HT-29 (cell line): ENCODE measurements around the gene WDFY4. TPM values are rescaled to one million over a fixed set of nuclear protein-coding genes. Genes with fewer than 3 reads are reported as not detected.

Source experiments
- DNase-seq: peaks from one replicate; pipeline ENCODE4 v3.0.0-alpha.2; 2015; ENCODE audit warnings: low spot score
- total RNA-seq: library from RNA; depleted of rRNA; stranded (reverse); fragments of >200 nt; shearing (Covaris generic); gene quantifications from 2 replicates; pipeline ENCODE4 v1.2.3, GENCODE V29; 2014

Gene WDFY4
- total RNA-seq, 1 experiment from 2014 or later = 0.10 TPM

- no peak for DNase-seq
Observed at GRCh38 chr10:48745662-48746245, 61.1 kb downstream of the WDFY4 start.

GRCh38 chr10:48748573-48748972 is 63.9 kb downstream of the WDFY4 start:
- no peak for DNase-seq

GRCh38 chr10:48749254-48749787 is 64.6 kb downstream of the WDFY4 start:
- no peak for DNase-seq

GRCh38 chr10:48750019-48750418 is 65.3 kb downstream of the WDFY4 start:
- no peak for DNase-seq

- no peak for DNase-seq
Observed at GRCh38 chr10:48750991-48751390, 66.3 kb downstream of the WDFY4 start.

GRCh38 chr10:48751730-48752129 is 67.1 kb downstream of the WDFY4 start:
- DNase-seq = no peak

- DNase-seq = no peak
Observed at GRCh38 chr10:48758411-48758810, 73.7 kb downstream of the WDFY4 start.

GRCh38 chr10:48759113-48759901 is 74.6 kb downstream of the WDFY4 start:
- no peak for DNase-seq

GRCh38 chr10:48760983-48761382 is 76.3 kb downstream of the WDFY4 start:
- no peak for DNase-seq

GRCh38 chr10:48762064-48763042 is 77.7 kb downstream of the WDFY4 start:
- DNase-seq = no peak

GRCh38 chr10:48763403-48763965 is 78.8 kb downstream of the WDFY4 start:
- DNase-seq = no peak

GRCh38 chr10:48764486-48764885 is 79.8 kb downstream of the WDFY4 start:
- DNase-seq = no peak

GRCh38 chr10:48765039-48765438 is 80.4 kb downstream of the WDFY4 start:
- no peak for DNase-seq

GRCh38 chr10:48765527-48765926 is 80.9 kb downstream of the WDFY4 start:
- no peak for DNase-seq

GRCh38 chr10:48767373-48768143 is 82.9 kb downstream of the WDFY4 start:
- DNase-seq = no peak

GRCh38 chr10:48768144-48768766 is 83.6 kb downstream of the WDFY4 start:
- no peak for DNase-seq

GRCh38 chr10:48768926-48769325 is 84.3 kb downstream of the WDFY4 start:
- DNase-seq = no peak

- no peak for DNase-seq
Observed at GRCh38 chr10:48769706-48770435, 85.2 kb downstream of the WDFY4 start.

GRCh38 chr10:48770561-48771089 is 86.0 kb downstream of the WDFY4 start:
- DNase-seq = no peak
